Activated T-helper 1 cell treated with anti-CD3 and anti-CD28 coated beads, Interleukin-2, amount 50 U/mL, for 16 hours (primary cell): Measurements from ENCODE around the gene PDLIM5.
"Not testable (repeated sequence)": the region's sequence is repeated elsewhere in the genome, so short reads cannot be mapped to it uniquely, and the experiment has no call there.

Experiments used
- DNase-seq, 2 donors: peaks; one replicate each; pipeline ENCODE4 v3.0.0-alpha.2; 2020; ENCODE audit warnings: low read depth in 1 of 2, low spot score in 1 of 2

The PDLIM5 gene

GRCh38 chr4:94639298-94639697 is 187.6 kb downstream of the PDLIM5 start:
- no peak for DNase-seq

- no peak for DNase-seq
Measured at GRCh38 chr4:94640151-94640550, 188.4 kb downstream of the PDLIM5 start.

DNA sequence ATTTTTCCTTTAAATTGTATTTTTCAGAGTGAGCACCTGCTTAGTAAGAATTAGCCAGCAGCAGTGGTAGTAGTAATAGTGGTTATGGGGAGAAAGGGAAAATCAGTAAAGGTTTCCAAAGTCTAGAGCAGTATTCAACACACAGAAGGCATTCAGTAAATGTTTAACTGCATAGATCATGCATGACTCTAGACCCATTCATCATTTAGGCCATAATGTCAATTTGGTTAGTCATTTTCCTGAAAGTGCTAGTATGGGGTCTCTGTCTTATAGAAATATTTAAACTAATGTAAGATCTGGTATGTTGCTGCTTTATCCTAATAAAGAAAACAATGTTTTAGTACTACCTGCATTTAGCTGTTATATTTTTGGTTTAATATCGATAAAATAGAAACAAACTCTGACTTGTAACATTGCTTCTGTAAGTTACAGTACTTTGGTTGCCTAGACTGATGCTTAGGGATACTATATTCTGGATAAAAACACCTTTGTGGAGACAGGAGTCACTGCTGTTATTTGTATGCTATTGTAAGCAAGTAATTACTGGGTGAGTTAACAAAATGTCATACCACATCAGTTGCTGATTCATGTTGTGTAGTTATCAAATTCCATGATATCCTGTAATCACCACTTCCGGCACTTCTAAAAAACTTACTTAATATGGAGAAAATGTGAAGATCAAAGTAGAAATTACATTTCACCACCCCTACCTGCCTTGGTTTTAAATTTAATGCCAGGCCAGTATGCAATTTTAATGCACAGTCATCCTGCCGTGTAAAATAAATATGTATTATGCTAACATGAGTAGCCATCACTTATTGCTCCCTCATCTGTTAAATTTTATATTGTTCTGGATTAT is 190.2 kb downstream of the PDLIM5 start:
- no peak for DNase-seq

GRCh38 chr4:94642561-94642866 is 190.8 kb downstream of the PDLIM5 start:
- DNase-seq, result no peak

GRCh38 chr4:94648699-94649098 is 197.0 kb downstream of the PDLIM5 start:
- DNase-seq, result no peak

DNA sequence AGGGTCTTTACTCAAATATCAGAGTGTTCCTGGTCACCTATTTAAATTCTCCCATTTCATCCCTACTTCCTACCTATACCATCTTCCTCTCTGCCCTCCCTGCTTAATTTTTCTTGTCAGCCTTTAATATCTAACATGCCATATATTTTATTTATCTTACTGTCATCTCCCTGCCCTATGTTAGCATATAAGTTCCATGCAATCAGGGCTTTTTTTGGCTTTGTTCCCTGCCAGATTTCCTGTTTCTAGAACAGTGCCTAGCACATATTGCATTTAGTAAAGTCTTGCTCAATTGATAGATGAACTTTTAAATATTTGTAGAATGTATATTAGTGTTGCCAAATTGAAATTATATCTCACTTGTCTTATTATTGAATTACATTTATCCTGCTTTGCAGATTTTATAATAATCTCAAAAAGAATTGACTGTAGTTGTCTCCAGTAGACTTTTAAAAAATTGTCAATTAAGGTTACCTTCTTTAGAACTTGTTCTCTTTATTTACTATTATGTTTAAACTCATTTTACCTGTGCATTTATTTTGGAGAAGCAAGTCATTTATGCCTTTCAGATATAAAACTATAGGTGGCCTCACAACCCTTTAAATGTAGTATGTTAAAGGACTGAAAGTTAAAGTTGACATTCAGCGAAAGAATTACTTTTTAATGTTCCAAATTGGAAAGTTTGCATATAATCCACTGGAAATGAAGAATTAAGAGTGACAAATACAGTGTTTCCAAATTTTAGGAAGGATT is 197.8 kb downstream of the PDLIM5 start:
- DNase-seq, result no peak

GRCh38 chr4:94650134-94650495 is 198.4 kb downstream of the PDLIM5 start:
- DNase-seq, result no peak

DNA sequence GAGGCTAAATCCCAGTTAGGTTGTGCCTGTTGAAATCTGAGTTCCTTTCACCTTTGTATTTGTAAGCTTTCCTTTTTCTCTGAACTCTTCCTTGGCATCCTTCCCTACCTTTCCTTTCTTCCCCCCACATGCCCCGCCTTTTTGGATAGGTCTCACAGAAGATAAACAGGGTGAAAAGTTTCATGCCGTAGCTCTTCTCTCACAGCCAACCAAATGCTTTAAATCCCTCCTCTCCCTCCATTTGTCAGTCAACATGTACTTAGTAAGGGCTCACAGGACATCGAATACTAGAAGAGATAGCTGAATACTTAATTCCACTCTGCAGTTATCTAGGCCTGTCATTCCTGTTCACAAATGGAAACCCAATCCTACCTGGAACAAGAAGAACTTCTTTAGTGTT is 198.9 kb downstream of the PDLIM5 start:
- no peak for DNase-seq

DNA sequence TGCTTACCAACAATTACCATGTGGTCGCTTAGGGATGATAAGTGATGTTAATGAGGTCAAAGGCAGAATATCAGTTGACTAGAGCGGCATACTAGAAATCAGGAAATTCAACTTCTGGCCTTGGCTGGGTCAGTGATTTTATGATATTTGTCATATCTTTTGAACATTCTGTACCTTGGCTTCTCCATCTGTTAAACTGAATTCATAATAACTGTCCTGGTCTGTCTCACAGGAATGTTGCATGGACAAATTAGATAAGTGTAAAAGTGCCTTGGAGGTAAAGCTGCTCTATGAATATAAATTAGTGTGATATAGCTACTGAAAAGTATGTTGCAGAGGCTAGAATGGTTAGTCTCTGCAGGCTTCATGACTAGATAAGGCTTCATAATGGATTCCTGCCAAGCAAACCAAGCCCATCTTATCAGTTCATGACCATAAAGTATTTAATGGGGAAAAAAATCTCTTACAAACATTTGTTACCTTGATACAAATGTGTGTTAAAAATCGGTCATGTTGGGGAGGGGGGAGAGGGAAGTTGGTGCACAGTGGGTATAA is 201.4 kb downstream of the PDLIM5 start:
- no peak for DNase-seq

DNA sequence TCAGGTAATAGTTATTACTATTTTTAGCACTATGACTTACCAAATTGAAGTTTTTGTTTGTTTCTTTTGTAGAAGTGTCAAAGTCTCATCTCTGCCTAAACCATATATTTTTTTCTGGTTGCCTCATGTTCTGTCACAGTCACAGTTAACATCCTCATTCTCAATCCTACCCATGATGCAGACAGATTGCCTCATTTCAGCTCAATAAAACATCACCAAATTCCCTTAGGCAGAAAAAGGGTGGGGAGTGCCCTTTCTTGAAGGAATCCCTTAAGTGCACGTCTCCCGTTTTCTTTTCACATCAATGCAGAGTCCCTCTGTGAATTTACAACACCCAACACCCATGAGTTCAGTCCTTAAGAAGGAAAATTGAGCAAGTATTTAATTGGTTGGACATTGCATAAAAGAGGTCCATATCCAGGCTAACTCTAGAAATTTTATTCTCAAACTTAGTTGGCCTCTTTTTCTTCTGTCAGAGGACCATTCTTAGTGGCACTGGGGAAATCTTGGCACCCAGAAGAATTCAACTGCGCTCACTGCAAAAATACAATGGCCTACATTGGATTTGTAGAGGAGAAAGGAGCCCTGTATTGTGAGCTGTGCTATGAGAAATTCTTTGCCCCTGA is 202.4 kb downstream of the PDLIM5 start:
- DNase-seq, result no peak

DNA sequence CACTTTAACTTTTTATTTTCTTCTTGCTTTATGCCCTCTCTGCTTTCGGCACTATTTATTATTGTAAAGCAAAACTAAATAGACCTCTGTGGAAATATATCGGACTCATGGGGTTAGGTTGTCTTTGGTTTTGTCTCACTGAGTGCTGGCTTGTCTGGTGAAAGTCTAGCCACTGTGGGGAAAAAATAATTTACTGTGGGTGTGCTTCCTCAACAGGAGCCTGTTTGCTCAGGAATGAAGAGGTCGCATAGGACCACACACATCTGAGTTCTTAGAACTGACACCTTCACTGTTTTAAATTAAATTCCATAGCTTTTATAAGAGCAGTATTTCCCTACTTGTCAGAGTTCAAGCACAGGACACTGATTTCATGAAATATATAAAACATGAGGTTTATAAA is 203.0 kb downstream of the PDLIM5 start:
- no peak for DNase-seq

DNA sequence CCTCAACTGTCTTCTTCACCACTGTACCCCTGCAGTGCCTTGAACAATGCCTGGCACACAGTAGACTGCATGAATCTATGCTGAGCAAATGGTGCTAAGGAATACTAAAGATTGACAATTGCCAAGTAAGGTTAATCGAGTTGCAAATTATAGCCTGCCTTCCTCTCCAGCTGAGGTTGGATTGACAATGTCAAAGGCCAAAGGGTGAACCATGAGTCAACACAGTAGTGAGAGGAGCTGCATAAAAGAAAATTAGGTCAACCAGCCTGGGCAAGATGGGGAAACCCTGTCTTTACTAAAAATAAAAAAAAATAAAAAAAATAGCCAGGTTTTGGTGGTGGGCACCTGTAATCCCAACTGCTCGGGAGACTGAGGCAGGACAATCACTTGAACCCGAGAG is 208.9 kb downstream of the PDLIM5 start:
- DNase-seq, result no peak

GRCh38 chr4:94665021-94665420 is 213.3 kb downstream of the PDLIM5 start:
- DNase-seq, result not testable (repeated sequence)

DNA sequence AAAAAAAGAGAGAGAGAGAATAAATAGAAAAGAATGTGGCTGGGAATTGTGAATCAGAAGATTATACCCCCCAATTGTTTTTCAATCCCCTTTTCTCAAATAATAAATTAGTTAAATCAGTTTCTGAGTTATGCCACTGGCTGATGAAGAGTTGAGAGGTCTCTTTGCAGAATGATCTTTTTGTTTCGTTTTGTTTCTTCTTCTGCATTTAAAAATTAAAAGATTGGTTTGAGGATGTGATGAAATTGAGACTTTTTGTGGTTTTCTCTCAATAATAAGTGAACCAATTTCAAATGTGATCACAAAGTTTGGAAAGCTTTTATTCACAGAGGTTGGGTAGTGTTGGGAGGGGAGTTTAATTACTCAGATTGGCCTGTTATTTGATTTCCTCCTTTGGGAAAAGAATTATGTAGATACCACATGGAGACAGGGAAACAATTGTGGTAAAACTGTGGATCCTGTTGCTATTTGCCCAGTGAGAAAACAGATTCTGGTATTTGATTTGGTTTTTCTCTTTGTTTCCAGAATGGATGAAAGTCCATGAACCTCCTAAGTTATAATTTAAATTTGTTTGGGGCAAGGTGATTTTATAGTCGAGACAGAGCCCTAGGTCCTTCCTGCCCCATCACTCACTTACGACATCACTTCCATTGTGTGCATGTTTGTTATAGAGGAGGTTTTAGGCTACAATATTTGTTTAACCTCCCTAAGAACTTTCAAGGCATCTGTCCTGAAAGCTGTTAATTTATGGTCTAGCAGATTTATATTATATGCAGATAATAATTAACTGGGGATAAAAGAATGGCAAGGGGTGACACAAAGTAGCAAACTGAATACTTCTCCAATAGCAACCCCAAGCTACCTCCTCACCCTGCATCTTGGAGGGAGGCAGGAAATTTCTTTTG is 214.0 kb downstream of the PDLIM5 start:
- no peak for DNase-seq

GRCh38 chr4:94668724-94669123 is 217.0 kb downstream of the PDLIM5 start:
- DNase-seq, result no peak

DNA sequence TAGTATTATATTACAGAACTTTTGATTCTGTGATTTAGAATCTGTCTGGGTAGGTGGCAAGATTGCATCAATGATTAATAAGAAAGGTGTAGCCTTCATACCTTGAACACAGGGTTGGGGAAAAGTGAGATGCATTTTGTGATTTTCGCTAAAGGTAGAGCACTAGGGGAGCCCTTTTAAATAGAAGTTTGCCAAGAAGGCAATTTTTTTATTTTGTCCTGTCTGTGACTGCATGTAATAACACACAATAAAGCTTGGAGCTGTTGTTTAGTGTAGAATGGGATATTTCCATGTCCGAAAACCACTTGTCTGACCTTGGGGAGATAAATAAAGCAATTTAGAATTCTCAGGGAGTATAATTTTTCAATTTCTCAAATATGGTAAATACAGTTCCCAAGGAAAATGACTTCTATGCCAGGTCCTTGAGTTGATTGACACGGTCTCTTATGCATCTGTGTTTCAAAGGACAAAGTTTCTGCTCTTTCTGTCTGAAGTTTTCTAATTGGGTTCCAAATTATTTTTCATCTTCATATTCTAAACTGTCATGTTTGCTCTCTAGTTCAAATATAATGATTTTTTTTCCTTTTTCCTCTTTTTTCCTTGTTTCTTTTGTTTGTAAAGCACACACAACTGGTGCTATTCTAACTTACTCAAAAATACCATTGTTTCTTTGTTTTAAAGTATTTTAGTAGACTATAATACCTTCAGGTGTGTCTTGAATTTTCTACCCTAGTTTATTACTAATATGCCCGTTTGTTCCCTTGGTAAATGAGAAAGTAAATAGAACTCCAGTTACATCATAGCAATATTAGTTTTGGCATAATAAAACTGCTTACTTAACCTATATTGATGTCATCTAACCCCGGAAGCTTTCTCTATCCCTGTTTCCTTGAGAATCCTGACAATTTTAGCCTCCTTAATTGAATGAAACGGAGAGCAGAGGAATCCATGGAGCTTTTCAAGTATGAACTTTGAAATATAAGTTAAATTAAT is 218.2 kb downstream of the PDLIM5 start:
- no peak for DNase-seq

- no peak for DNase-seq
Measured at GRCh38 chr4:94671113-94671512, 219.4 kb downstream of the PDLIM5 start.

- no peak for DNase-seq
Measured at GRCh38 chr4:94673961-94674360, 222.2 kb downstream of the PDLIM5 start.

DNA sequence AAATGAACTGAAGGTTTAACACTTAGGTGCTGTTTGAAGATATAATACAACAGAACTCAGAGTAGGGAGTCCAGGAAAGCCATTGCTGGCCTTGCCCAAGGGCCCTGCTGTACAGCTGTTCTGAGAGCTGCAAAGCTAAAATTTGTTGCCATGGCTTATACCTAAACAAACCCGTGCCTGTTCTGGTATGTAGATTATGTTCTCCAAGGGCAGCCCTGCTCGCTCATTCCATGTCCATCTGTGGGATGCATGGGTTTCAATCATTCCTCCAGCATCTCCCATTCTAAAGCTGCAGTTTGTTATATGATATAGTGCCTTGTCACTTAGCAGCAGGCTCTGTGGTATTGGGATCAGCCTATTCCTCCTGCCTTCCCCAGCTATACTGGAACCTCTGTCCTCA is 225.2 kb downstream of the PDLIM5 start:
- no peak for DNase-seq

DNA sequence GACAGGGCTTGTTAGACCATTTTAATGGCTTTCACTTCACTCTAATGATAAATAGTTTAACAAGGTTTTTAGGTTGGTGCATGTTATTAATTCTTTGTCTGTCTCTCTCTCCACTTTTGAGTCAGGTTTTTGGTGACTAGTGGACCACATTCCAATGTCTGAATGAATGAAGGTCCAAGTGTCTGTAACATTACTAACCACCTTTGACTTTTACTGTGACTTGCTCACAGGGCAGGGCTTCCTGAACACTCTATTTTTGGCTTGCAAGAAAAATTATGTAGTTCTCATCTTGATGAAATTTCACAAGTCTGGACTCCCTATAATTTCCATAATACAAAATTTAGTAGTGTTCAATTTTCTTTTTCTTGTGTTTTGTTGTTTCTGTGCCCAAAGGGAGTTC is 227.2 kb downstream of the PDLIM5 start:
- DNase-seq, result no peak
